Activated T-helper 9 cell treated with anti-CD3 and anti-CD28 coated beads, Interleukin-2, amount 50 U/mL, for 16 hours (primary cell): ENCODE measurements around the gene CAMTA1.
"Not testable (repeated sequence)": the region's sequence is repeated elsewhere in the genome, so short reads cannot be mapped to it uniquely, and the experiment has no call there.

Source experiments
- DNase-seq: peaks from one replicate; pipeline ENCODE4 v3.0.0-alpha.2; 2020; ENCODE audit warnings: low read depth

Gene CAMTA1

DNA sequence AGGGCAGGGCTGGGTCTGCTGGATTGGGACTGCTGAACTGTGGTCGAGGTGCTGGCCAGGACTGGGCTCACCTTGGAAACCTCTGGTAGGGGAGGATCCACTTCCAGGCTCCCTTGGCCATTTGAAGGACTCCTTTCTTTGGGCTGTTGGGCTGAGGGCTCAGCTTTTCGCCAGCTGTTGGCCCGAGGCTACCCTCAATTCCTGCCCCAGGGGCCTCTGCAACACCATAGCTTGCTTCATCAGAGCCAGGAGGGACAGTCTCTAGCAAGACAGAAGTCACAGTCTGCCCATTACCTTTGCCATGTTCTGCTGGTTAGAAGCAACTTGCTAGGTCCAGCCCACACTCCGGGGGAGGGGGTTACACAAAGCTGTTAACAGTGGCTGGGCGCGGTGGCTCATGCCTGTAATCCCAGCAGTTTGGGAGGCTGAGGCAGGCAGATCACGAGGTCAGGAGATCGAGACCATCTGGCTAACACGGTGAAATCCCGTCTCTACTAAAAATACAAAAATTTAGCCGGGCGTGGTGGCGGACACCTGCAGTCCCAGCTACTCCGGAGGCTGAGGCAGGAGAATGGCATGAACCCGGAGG, 25.0 kb downstream of the CAMTA1 start:
- not testable (repeated sequence) for DNase-seq

DNA sequence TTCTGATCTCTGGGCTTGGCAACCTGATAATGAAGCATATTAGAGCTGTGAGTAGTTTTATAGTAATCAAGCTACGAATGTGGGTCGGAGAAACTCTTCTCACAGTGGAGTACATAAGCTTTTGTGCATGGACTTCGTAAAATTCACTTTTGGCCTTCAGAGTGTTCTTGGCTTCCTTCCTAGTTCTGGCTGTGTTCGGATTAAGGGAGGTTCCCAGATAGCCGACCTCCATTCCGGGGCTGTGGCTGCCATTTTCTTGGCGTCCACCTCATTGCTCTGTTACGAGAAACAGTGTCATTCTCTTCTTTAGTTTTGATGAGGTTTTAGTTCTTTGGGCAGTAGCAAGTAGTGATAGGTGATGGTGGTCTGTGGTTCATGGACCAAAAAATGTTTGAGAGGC, 26.3 kb downstream of the CAMTA1 start:
- DNase-seq, result no peak

DNA sequence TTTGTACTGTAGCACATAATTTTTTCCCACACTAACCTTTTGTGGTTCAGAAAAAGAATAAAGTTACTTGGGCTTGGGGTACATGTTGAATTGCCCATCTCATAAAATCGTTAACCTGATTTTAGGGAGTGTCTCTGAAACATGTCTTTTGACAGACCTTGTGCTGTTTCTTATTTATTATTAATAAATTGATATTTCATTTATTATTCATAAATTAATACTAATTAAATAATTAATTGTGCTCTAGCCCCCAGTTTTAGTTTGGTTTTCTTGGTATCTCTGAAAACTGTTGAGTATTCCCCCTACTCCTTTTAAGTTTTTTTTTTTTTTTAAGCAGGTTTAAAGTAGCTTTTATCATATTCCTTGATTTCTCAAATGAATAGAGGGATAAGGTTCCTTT, 27.9 kb downstream of the CAMTA1 start:
- DNase-seq, result no peak

GRCh38 chr1:6815726-6816125, 30.5 kb downstream of the CAMTA1 start:
- DNase-seq, result no peak

DNA sequence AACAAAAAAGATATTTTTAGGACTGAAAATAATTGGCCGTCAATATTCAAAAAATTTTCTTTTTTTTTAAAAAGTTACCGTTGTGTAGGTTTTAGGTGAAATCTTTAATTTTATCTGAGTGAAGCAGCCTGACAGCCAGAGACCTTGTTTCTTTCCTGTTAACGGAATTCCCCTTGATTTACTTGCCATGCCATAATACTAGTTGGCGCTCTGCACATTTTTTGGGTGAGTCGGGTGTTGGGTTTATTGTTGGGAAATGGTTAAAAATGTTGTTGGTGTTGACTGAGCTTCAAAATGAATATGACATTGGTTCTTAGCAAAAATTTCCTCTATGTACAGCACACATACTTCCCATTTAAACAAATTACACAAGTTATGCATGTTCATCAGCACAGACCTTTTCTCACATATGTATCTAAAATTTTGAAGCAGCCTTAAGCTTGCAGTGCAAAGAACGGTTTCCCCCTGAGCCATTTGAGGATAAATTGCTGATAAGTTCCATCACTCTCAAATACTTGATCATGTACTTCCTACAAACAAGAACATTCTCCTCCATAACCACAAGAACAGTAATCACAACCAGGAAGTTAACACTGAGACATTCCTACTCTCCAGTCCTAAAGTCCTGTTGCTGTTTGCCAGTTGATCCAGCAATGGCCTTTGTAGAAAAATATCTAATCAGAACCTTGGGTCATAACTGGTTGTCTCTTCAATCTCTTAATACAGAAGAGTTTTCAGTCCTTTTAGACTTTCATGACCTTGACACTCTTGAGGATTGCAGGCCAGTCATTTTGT, 34.2 kb downstream of the CAMTA1 start:
- no peak for DNase-seq

GRCh38 chr1:6820899-6821298, 35.6 kb downstream of the CAMTA1 start:
- DNase-seq, result no peak

DNA sequence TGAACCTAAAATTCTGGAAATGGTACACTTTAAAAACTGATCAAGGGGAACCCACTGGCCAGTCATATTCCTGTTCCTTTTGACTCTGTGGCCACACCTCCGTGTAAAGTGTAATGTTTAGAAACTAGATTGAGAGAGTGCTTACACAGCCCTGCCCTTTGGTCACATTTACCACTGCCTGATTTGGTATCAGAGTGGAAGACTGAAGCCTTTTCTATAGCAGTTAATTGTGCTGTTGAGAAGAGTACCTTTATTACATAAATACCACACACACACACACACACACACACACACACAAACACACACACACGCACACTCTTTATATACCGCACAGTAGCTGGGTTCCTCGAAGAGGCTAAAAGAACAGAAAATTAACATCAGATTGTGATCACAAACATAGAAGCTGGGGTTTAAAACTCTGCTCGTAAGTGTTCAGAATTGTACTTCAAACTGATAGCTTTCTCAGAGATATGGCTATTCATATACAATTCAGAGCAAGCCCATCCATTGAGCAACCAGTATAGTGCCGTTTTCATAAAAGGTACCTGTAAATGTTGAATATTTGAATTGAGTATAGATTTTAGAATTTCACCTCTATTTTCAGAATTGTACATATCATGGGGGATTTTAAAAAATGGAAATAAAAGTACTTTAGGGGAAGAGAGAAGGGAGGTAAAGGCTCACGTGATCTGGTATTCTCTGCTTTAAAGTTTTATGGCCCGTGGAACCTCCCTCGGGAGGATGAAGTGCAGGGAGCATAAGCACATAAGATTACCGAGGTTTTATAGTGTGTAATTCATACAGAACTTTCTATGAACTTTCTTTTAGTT, 37.5 kb downstream of the CAMTA1 start:
- DNase-seq, result no peak

DNA sequence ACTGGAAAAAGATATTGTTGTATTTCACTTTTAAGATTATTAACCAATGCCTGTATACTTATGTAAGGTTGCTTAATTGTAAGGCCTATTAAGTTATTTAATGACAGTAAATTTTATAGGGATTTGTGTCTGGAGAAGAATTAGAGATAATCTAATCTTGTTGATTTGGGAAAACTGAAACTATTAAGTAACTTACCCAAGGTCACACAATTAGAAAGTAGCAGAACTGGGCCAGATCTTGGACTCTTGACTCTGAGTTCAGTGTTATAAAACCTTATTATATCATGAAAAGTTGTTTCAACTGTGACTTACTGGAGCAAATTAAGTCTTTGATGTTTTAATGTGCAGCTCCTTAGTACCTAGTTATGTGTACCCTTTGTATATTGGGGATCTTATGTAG, 38.5 kb downstream of the CAMTA1 start:
- DNase-seq, result no peak

DNA sequence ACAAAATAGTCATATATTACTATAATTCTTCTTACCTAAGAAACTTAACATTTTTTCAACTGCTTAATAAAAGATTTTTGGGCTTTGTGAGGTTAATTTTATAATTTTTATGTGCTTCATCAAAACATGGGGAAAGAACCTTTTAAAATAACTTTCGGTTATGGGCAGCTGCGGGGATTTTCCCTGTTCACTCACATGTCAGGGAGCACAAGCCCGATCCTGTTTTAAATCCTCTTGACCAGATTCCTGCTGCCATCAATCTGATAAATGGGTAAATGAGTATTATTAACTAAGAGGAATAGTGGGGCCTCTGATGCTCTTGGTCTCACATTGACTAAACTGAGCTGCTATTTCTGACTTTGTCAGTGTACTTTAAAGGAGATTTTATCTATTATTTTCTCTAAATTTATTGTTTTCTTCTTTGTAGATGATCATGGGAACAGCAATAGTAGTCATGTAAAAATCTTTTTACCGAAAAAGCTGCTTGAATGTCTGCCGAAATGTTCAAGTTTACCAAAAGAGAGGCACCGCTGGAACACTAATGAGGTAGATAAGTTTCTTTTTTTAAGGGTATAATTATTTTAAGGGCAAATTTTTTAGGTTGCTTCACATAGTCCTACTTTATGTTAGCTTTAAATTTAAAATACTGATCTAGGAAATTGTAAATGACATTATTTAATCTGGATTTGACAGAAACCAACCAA, 39.6 kb downstream of the CAMTA1 start:
- DNase-seq, result no peak

DNA sequence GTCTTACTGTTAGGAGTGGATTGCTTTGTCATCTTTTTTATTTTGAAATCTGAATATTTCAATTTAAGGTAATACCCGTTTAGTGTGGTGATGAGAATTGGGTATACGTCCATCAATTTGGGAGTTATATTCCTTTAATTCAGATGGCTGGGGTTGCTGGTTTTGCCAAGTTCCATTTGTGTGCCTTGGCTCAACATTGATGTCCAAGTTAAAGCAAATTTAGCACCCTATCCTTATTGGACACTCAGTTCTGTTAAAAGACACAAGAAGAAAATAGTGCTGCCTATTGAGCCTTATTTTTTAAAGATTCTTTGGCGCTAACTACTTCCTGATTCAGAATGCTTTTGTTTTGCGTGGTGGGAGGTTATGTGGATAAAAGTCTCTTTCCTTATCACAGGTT, 40.6 kb downstream of the CAMTA1 start:
- DNase-seq, result no peak

- no peak for DNase-seq
Observed at GRCh38 chr1:6827079-6827478, 41.8 kb downstream of the CAMTA1 start.

DNA sequence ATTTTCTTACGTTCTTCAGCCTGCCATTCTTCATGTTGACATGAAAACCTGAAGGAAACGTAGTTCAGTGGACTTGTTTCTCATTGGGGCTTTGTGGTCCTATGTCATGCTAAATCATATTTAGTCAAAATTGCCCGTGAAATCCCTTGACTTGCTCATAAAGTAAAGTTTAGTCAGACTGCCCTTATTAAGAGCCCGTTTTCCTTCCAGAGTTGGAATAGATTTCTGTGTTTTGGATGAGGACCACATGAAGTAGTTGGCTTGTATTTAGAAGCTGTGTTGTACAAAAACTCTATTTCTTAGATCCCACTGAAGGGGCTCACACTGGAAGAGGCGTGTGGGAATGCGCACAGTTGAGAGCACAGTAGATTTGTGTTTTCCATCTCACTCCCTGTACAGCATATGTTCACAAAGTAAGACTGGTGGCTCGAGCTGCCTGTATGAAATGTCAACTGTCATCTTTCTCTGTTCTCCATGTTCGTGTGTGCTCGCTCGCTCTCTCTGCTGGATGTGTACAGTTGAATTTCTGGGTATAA, 42.4 kb downstream of the CAMTA1 start:
- DNase-seq, result no peak

DNA sequence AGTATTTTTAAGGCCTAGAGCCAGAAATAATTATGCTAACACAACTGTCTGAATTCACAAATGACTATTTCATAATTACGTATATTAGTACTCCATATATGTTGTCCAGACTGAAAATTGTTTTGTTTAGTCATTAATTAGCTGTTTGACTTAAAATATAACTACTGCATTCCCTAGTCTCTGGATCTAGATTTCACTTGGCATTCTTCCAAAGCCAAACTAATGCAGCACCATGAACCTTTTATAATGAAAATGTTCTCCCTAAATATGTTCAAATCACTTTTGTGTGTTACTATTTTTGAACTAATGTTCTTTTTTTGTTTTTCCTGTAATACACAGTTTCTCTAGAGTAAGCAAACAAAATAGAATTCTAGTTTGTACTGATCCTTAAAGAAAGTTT, 46.1 kb downstream of the CAMTA1 start:
- DNase-seq, result no peak

DNA sequence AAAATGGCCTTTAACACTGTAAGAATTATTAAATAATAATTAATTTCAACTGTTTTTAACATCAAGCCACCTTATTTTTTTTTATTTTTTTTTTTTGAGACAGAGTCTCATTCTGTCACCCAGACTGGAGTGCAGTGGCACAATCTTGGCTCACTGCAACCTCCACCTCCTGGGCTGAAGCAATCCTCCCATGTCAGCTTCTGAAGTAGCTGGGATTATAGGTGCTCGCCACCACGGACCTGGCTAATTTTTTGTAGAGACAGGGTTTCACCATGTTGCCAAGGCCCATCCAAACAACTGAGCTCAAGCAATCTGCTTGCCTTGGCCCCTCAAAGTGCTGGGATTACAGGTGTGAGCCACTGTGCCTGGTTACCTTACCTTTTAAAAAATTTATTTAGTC, 46.8 kb downstream of the CAMTA1 start:
- not testable (repeated sequence) for DNase-seq

DNA sequence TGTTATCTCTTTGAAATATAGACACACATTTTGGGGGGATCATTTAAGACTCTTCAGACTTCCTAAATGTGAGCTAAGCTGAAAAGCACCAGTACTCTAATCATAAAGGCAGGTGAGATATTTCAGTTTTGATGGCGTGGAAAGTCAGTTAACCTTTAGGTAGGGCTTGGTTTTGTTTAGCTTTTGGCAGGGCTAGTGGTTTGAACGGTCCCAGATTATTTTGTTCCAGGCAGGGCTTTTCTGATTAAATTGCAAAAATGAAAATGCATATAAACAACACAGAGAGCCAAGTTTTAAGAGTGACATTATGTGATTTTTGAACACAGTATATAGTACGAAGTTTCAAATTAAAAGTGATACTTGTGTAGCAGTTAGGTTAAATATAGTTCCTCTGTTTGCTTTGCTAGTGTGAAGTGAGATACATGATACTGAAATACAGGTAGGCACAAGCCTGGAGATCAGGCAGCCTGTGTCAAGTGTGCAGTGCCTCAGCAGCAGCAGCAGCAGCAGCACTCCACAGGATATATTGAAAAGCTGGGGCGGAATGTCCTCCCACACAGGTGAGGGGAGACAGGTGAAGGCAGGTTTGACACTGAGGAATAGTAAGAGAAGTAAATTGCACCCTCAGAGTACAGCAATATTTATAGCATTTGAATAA, 47.4 kb downstream of the CAMTA1 start:
- no peak for DNase-seq

DNA sequence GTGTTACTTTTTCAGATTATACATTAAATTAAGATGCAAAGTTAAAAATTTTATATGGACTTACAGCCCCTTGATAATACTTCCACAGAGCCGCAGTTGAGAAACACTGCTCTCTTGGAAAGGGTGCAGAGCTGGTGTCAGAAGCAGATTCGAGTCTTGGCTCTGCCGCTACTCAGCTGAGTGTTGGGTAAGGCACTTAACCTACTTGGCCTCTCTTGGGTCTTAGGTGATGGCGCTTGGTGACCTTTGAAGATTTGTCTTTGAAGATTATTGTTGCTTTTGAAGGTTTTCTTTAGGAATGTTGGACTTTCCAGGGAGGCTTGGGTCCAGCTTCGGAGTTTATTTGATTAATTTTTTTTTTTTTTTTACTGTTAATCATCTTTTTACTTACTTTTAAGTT, 48.5 kb downstream of the CAMTA1 start:
- no peak for DNase-seq

DNA sequence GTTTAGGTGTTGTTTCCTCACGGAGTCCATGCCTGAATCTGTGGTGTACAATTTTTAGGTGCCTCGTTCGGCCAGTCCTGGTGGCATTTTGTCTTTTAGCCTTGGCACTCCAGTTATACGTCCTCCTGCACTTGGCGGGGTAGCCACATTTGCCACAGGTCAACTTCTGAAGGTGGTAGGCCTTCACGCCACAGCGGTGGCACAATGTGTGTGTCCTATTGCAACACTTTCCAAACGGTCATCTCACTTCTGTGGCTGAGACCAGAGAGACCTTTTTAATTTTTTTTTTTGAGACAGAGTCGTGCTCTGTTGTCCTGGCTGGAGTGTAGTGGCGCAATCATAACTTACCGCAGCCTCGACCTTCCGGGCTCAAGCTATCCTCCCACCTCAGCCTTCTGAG, 49.1 kb downstream of the CAMTA1 start:
- DNase-seq, result no peak

- no peak for DNase-seq
Observed at GRCh38 chr1:6835139-6835538, 49.9 kb downstream of the CAMTA1 start.

DNA sequence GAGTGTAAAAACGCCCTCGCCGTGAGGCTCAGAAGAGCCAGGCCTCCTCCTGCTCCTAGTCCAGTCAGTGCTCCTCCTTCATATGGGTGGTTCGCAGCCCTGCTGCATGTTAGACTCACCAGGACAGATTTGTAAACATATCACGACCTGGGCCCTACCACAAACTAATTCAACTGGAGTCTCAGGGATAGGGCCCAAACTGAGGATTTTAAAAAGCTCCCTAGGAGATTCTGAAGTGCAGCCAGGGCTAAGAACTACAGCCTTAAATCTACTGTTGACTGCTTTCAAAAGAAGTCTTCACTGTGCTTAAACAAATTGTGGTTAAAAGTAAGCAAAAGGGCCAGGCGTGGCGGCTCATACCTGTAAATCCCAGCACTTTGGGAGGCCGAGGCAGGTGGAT, 57.0 kb downstream of the CAMTA1 start:
- DNase-seq, result no peak

DNA sequence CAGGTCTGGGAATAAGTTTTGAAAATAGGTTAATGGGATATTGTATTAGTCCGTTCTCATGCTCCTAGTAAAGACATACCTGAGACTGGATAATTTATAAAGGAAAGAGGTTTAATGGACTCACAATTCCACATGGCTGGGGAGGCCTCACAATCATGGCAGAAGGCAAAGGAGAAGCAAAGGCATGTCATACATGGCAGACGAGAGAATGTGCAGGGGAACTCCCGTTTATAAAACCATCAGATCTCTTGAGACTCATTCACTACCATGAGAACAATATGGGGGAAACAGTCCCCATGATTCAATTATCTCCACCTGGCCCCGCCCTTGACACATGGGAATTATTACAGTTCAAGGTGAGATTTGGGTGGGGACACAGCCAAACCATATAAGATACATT, 60.5 kb downstream of the CAMTA1 start:
- DNase-seq, result not testable (repeated sequence)

DNA sequence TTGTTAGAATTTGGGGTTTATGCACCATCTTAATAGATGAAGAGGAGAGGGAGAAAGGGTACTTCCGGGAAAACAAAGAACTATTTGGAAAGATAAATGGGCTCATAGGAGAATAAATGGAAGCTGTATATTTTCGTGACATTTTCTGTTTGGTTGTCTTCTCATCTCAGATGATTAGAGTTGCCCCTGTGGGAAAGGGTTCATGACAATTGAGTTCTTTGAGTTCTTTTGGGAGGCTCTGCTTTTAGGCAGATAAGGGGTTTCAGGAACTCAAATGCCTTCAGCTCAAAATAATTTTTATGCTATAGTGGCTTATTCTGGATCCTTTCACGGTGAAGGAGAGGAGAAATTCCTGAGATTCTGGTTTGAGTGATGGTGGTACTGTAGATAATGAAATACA, 63.6 kb downstream of the CAMTA1 start:
- no peak for DNase-seq

DNA sequence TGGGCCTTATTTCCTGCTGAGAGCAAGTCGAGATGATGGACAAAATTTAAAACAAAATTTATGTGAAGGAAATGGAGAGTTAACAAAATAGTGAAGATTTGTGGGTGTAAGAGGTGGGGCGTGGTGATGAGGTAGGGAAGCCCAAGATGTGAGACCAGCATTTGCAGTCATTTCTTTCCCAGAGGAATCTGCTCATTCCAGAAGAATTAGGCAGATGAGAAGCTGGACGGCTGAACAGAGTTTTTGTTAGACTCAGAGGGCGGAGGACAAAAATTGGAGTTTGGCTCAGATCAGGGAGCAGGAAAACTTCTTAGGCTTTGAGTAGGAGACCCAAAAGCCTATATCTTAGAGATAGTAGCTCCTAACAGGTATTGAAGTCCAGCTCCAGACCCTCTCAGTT, 65.3 kb downstream of the CAMTA1 start:
- no peak for DNase-seq
